Body of pancreas (tissue), 4 donors: Measurements from ENCODE around the gene PCDH15.

Experiments used
- POLR2A ChIP-seq, 3 donors: fragments of 450-650 bp; IDR thresholded peaks; one replicate each; pipeline ENCODE4 v1.6.1; 2016; ENCODE audit warnings: antibody characterized with exemption in 3 of 3, mild to moderate bottlenecking in 2 of 3
- TF ChIP-seq, protein P1 (sequence below), 7 experiments: fragments of 450-650 bp in 4 of 7; fragments of 200-600 bp in 3 of 7; sonication (generic) in 3 of 7; IDR thresholded peaks; one replicate each; pipeline ENCODE4 v1.5.1; 2016 to 2019; ENCODE audit warnings: antibody characterized with exemption in 7 of 7

DNA sequence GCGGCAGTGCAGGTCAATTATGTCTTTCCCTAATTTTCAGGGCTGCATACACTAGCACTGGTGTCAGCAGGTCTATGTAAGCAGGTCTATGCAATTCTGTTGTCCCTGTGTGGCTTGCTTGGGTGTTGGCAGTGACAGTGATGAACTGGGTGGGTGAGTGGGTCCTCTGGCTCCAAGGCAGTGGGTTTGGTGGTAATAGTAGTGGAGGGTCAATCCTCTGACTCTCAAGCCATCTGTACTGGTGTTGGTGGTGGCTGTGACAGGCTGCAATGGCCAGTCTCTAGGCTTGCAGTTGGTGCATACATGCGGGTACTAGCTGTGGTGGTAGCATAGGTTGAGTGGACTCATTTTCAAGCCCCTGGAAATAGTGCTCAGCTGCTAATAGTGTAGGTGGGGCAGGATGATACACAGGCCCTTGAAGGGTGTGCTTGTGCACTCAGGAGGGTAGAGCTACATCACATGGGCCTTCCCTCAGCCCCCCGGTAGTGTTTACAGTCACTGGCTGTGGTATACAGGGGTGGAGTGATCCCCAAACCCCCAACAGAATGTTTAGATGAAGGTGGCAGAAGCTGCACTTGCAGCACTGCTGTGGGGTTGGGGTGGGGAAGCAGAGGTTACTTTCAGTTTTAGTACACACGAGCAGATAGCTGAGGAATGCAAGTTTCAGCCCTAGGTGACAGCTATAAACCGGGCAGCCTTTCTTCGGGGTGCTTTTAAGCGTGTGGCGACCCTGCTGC is 331.3 kb downstream of the PCDH15 start:
- TF ChIP-seq, protein P1, sequence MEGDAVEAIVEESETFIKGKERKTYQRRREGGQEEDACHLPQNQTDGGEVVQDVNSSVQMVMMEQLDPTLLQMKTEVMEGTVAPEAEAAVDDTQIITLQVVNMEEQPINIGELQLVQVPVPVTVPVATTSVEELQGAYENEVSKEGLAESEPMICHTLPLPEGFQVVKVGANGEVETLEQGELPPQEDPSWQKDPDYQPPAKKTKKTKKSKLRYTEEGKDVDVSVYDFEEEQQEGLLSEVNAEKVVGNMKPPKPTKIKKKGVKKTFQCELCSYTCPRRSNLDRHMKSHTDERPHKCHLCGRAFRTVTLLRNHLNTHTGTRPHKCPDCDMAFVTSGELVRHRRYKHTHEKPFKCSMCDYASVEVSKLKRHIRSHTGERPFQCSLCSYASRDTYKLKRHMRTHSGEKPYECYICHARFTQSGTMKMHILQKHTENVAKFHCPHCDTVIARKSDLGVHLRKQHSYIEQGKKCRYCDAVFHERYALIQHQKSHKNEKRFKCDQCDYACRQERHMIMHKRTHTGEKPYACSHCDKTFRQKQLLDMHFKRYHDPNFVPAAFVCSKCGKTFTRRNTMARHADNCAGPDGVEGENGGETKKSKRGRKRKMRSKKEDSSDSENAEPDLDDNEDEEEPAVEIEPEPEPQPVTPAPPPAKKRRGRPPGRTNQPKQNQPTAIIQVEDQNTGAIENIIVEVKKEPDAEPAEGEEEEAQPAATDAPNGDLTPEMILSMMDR (IDR thresholded peaks at IDR 0.05): no peak
- TF ChIP-seq POLR2A (IDR thresholded peaks at IDR 0.05): no peak
